ENCODE measurements around the gene MYPOP. TPM values are rescaled to one million over a fixed set of nuclear protein-coding genes. Genes with fewer than 3 reads are reported as not detected.

Gene MYPOP
- total and polyA plus RNA-seq, 2 of the 13 experiments (the other 11 are each of a cell fraction or from before 2014, with no cell fraction given): 2.3 to 2.7 TPM

DNA sequence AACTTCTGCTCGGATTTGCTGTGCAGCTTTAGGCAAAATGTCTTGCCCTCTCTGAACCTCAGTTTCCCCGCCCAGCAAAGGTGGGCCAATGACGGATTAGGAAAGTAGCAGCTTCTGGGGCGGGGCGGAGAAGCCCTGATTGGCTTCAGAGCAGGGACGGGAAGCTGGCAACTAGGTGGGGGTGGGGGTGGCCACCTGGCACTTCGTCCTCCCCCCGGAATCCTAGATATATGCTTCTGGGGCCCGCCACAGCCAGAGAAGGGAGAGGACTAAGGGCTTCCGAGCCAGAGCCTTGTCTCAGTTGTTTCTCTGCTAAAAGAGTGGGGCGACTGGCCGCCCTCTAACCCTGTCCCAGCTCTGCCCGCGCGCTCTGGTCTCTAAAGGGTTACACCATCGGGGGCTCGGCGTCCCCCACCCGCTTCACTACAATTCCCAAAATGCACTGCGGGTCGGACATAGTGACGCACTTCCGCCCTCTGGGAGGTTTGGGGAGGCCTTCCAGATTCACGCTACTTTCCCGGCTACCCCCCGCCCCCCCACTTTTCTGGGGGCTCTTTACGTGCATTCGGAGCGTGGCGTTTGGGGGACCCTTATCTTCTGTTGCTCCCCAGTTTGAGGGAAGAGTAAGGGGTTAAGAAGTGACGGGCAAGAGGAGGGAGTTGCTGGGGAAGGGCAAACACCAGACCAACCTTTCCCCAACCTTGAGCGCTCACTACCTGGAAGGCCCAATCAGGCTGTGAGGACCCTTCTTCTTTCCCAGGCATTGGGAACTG is 15.8 kb downstream of the MYPOP start (continued):
- TF ChIP-seq CREB3 (CRISPR knock-in tag; IDR thresholded peaks at IDR 0.05) (no peak), IKZF4 (CRISPR knock-in tag; IDR thresholded peaks at IDR 0.05; ENCODE audit: borderline replicate concordance, low read depth, not compliant biosample characterization) (no peak), ZNF562 (CRISPR knock-in tag; IDR thresholded peaks at IDR 0.05; ENCODE audit: borderline replicate concordance) (no peak), ZNF513 (CRISPR knock-in tag; conservative IDR thresholded peaks at IDR 0.05) (no peak), AKAP8 (CRISPR knock-in tag; IDR thresholded peaks at IDR 0.05) (no peak), NR2C2 (CRISPR knock-in tag; IDR thresholded peaks at IDR 0.05; ENCODE audit: borderline replicate concordance) (peak; percentile 65), ZNF18 (CRISPR knock-in tag; IDR thresholded peaks at IDR 0.05; ENCODE audit: insufficient replicate concordance) (no peak), MYNN (CRISPR knock-in tag; IDR thresholded peaks at IDR 0.05; ENCODE audit: low read depth) (no peak), GTF3A (CRISPR knock-in tag; conservative IDR thresholded peaks at IDR 0.05) (no peak), KMT2A (CRISPR knock-in tag; IDR thresholded peaks at IDR 0.05) (0 out of 2 replicates have a peak, but pooled peaks have one; percentile 17), YY1 (IDR thresholded peaks at IDR 0.05; ENCODE audit: insufficient read depth, insufficient replicate concordance, low read depth, low read length) (peak; percentile 66), HNRNPH1 (optimal IDR thresholded peaks at IDR 0.05; ENCODE audit: low read depth, low read length) (no peak), NPAS2 (CRISPR knock-in tag; IDR thresholded peaks at IDR 0.05; ENCODE audit: borderline replicate concordance) (no peak), PREB (CRISPR knock-in tag; IDR thresholded peaks at IDR 0.05) (no peak), ZSCAN12 (CRISPR knock-in tag; IDR thresholded peaks at IDR 0.05) (no peak), ESRRA (CRISPR knock-in tag; IDR thresholded peaks at IDR 0.05; ENCODE audit: low read depth) (0 out of 2 replicates have a peak, but pooled peaks have one; percentile 61), SP1 (IDR thresholded peaks at IDR 0.05) (no peak), SP1 (CRISPR knock-in tag; IDR thresholded peaks at IDR 0.05) (no peak), SMC3 (IDR thresholded peaks at IDR 0.05; ENCODE audit: low read length) (peak; percentile 10; the same call in 1 of the 2 replicates), ZBTB1 (CRISPR knock-in tag; IDR thresholded peaks at IDR 0.05; ENCODE audit: borderline replicate concordance) (no peak)
- TF ChIP-seq, protein P1, sequence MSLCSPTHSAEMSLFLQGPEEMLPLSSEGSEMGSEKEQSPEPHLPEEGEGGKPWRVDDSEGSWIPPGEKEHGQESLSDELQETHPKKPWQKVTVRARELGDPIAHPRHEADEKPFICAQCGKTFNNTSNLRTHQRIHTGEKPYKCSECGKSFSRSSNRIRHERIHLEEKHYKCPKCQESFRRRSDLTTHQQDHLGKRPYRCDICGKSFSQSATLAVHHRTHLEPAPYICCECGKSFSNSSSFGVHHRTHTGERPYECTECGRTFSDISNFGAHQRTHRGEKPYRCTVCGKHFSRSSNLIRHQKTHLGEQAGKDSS (CRISPR knock-in tag; IDR thresholded peaks at IDR 0.05; ENCODE audit: borderline replicate concordance, low read depth): no peak; the same call in 1 of the 2 replicates
- TF ChIP-seq, protein P2, sequence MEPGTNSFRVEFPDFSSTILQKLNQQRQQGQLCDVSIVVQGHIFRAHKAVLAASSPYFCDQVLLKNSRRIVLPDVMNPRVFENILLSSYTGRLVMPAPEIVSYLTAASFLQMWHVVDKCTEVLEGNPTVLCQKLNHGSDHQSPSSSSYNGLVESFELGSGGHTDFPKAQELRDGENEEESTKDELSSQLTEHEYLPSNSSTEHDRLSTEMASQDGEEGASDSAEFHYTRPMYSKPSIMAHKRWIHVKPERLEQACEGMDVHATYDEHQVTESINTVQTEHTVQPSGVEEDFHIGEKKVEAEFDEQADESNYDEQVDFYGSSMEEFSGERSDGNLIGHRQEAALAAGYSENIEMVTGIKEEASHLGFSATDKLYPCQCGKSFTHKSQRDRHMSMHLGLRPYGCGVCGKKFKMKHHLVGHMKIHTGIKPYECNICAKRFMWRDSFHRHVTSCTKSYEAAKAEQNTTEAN (CRISPR knock-in tag; conservative IDR thresholded peaks at IDR 0.05): 0 out of 2 replicates have a peak, but pooled peaks have one; percentile 30
